ENCODE measurements around the gene SHF.

SHF gene

GRCh38 chr15:45134682-45135604 is 52.8 kb downstream of the SHF start:
- H4K20me1 ChIP-seq (ENCODE audit: insufficient read depth, low read length, poor library complexity, severe bottlenecking) = no peaks in the 10 kb centered on the region
- H3K4me2 ChIP-seq (ENCODE audit: low read depth, low read length, poor library complexity, severe bottlenecking) = no peak overlapping the region
- no peaks in the 10 kb centered on the region for H3K4me1 ChIP-seq (ENCODE audit: insufficient read depth, low read length, poor library complexity, severe bottlenecking)
- no peaks in the 10 kb centered on the region for H3F3A ChIP-seq (ENCODE audit: low read depth)
- H3K4me3 ChIP-seq (ENCODE audit: low read length, poor library complexity, severe bottlenecking) = no peak overlapping the region
- H3K79me2 ChIP-seq (ENCODE audit: insufficient read depth, low read length) = no peaks in the 10 kb centered on the region
- no peaks in the 10 kb centered on the region for H3K9me3 ChIP-seq (ENCODE audit: insufficient read depth, low read depth, low read length)
- H3K27me3 ChIP-seq (ENCODE audit: insufficient read depth, low read length, poor library complexity, severe bottlenecking) = no peaks in the 10 kb centered on the region
- H3K9me2 ChIP-seq (replicated peaks; ENCODE audit: low read depth, low read length) = no peaks in the 10 kb centered on the region
- H3K36me3 ChIP-seq (ENCODE audit: insufficient read depth, low read length) = no peaks in the 10 kb centered on the region
- no peak overlapping the region for H3K9ac ChIP-seq (ENCODE audit: low read depth, low read length, poor library complexity, severe bottlenecking)
- no peak for TF ChIP-seq EZH2phosphoT487 (IDR thresholded peaks at IDR 0.05; ENCODE audit: borderline replicate concordance)
- TF ChIP-seq, protein P1, sequence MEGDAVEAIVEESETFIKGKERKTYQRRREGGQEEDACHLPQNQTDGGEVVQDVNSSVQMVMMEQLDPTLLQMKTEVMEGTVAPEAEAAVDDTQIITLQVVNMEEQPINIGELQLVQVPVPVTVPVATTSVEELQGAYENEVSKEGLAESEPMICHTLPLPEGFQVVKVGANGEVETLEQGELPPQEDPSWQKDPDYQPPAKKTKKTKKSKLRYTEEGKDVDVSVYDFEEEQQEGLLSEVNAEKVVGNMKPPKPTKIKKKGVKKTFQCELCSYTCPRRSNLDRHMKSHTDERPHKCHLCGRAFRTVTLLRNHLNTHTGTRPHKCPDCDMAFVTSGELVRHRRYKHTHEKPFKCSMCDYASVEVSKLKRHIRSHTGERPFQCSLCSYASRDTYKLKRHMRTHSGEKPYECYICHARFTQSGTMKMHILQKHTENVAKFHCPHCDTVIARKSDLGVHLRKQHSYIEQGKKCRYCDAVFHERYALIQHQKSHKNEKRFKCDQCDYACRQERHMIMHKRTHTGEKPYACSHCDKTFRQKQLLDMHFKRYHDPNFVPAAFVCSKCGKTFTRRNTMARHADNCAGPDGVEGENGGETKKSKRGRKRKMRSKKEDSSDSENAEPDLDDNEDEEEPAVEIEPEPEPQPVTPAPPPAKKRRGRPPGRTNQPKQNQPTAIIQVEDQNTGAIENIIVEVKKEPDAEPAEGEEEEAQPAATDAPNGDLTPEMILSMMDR (conservative IDR thresholded peaks at IDR 0.05; ENCODE audit: low read length) = no peak
- no peak overlapping the region for H2AFZ ChIP-seq (ENCODE audit: low read length)

DNA sequence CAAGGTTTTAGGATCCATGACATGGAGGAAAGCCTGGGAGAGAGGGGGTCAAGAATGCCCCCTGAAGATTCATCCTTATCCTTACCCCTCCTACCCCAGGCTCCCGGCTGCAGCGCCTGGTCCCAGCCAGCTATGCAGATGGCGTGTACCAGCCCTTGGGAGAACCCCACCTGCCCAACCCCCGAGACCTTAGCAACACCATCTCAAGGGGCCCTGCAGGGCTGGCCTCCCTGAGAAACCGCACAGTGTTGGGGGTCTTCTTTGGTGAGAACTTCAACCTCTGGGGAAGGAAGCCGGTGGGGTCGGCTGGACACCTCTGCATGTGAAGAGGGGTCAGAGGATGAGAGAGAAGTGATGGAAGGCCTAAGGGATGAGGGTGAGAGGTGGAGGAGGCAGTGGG is 53.7 kb downstream of the SHF start:
- no peaks in the 10 kb centered on the region for H4K20me1 ChIP-seq (ENCODE audit: insufficient read depth, low read length, poor library complexity, severe bottlenecking)
- H3K79me2 ChIP-seq (ENCODE audit: insufficient read depth, low read length) = no peaks in the 10 kb centered on the region
- H2AFZ ChIP-seq (ENCODE audit: low read length) = no peak overlapping the region
- no peaks in the 10 kb centered on the region for H3K9me2 ChIP-seq (replicated peaks; ENCODE audit: low read depth, low read length)
- no peaks in the 10 kb centered on the region for H3K27me3 ChIP-seq (ENCODE audit: insufficient read depth, low read length, poor library complexity, severe bottlenecking)
- H3K4me3 ChIP-seq (ENCODE audit: low read length, poor library complexity, severe bottlenecking) = no peak overlapping the region
- TF ChIP-seq EZH2phosphoT487 (IDR thresholded peaks at IDR 0.05; ENCODE audit: borderline replicate concordance) = no peak
- TF ChIP-seq, protein P1 (conservative IDR thresholded peaks at IDR 0.05; ENCODE audit: low read length) = no peak
- no peaks in the 10 kb centered on the region for H3K36me3 ChIP-seq (ENCODE audit: insufficient read depth, low read length)
- no peaks in the 10 kb centered on the region for H3K9me3 ChIP-seq (ENCODE audit: insufficient read depth, low read depth, low read length)
- H3K9ac ChIP-seq (ENCODE audit: low read depth, low read length, poor library complexity, severe bottlenecking) = no peak overlapping the region
- no peak overlapping the region for H3K4me2 ChIP-seq (ENCODE audit: low read depth, low read length, poor library complexity, severe bottlenecking)
- H3K4me1 ChIP-seq (ENCODE audit: insufficient read depth, low read length, poor library complexity, severe bottlenecking) = no peaks in the 10 kb centered on the region
- H3F3A ChIP-seq (ENCODE audit: low read depth) = no peaks in the 10 kb centered on the region

DNA sequence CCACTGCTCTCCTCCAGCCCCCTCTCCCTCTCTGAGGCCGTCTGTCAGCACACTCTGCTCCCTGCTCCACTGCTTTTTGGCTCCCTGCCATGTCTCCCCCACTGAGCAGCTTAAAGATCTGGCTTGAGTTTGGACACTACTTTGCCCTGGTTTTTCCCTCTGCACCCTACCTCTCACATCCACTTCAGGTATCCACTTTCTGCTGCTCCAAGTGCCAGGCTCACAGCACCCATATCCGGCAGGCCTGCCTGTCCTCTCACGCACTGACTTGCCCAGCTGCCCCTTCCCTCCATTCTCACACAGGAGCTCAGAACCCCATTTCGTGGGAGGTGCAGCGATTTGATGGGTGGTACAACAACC is 54.2 kb downstream of the SHF start:
- Histone ChIP-seq H3K36me3 (ENCODE audit: insufficient read depth, low read length) (no peaks in the 10 kb centered on the region), H3K4me3 (ENCODE audit: low read length, poor library complexity, severe bottlenecking) (no peak overlapping the region), H3F3A (ENCODE audit: low read depth) (no peaks in the 10 kb centered on the region), H3K9me3 (ENCODE audit: insufficient read depth, low read depth, low read length) (no peaks in the 10 kb centered on the region), H2AFZ (ENCODE audit: low read length) (no peak overlapping the region), H3K4me2 (ENCODE audit: low read depth, low read length, poor library complexity, severe bottlenecking) (no peak overlapping the region), H3K4me1 (ENCODE audit: insufficient read depth, low read length, poor library complexity, severe bottlenecking) (no peaks in the 10 kb centered on the region), H3K79me2 (ENCODE audit: insufficient read depth, low read length) (no peaks in the 10 kb centered on the region), H3K9me2 (replicated peaks; ENCODE audit: low read depth, low read length) (no peaks in the 10 kb centered on the region), H4K20me1 (ENCODE audit: insufficient read depth, low read length, poor library complexity, severe bottlenecking) (no peaks in the 10 kb centered on the region), H3K9ac (ENCODE audit: low read depth, low read length, poor library complexity, severe bottlenecking) (no peak overlapping the region), H3K27me3 (ENCODE audit: insufficient read depth, low read length, poor library complexity, severe bottlenecking) (no peaks in the 10 kb centered on the region)
- TF ChIP-seq, protein P1 (conservative IDR thresholded peaks at IDR 0.05; ENCODE audit: low read length) = no peak
- TF ChIP-seq EZH2phosphoT487 (IDR thresholded peaks at IDR 0.05; ENCODE audit: borderline replicate concordance) = no peak

All from Loucy (cell line).